SK-N-SH (cell line): ENCODE results near the gene EXOC4. TPM values are rescaled to one million over a fixed set of nuclear protein-coding genes. Genes with fewer than 3 reads are reported as not detected.

Source experiments
- CTCF ChIA-PET: fragments of 300-600, 350-600 bp; formaldehyde crosslinking; extraction: SDS; loops from one replicate; lab custom pipeline; 2021; lab: Yijun Ruan, JAX
- POLR2A ChIA-PET: fragments of 350-600 bp; sonication (Branson Sonifier 250); formaldehyde crosslinking; extraction: SDS; loops from one replicate; lab custom pipeline; 2020; ENCODE audit warnings: antibody characterized with exemption, inconsistent platforms; lab: Yijun Ruan, JAX
- DNase-seq: peaks from one replicate; pipeline ENCODE4 v3.0.0; 2012
- H2AFZ ChIP-seq: fragments of 200-600 bp; sonication (generic); 2 replicates; pipeline ENCODE4 v1.8.1; 2016; ENCODE audit warnings: antibody characterized with exemption, mild to moderate bottlenecking, low read depth
- H3F3A ChIP-seq: fragments of 200-600 bp; sonication (generic); replicated peaks from 2 replicates; pipeline ENCODE3; 2016; ENCODE audit warnings: antibody characterized with exemption, mild to moderate bottlenecking; ENCODE audit not compliant: insufficient read depth
- H3K27ac ChIP-seq, 2 experiments: fragments of 200-500 bp in 1 of 2; fragments of 200-600 bp in 1 of 2; sonication (Bioruptor generic) in 1 of 2; sonication (generic), shearing (Covaris generic) in 1 of 2; 2 replicates each; pipeline versions ENCODE4 v1.5.1 to v1.6.1; 2014 to 2016; ENCODE audit warnings: low read depth in 2 of 2, inconsistent platforms in 1 of 2, low read length in 1 of 2, mild to moderate bottlenecking in 1 of 2, mixed read lengths in 1 of 2
- H3K27me3 ChIP-seq: fragments of 200-600 bp; sonication (generic), shearing (Covaris generic); 2 replicates; pipeline ENCODE4 v1.6.1; 2016; ENCODE audit warnings: mixed run types; ENCODE audit not compliant: insufficient read depth
- H3K36me3 ChIP-seq, 2 experiments: fragments of 200-500 bp in 1 of 2; fragments of 200-600 bp in 1 of 2; sonication (Bioruptor generic) in 1 of 2; sonication (generic) in 1 of 2; replicated peaks in 1 of 2; 2 replicates each; pipeline versions ENCODE3 to v1.5.1; 2014 to 2016; ENCODE audit warnings: low read length in 1 of 2, mild to moderate bottlenecking in 1 of 2; ENCODE audit not compliant: insufficient read depth in 2 of 2, control insufficient read depth in 1 of 2
- H3K4me1 ChIP-seq, 2 experiments: fragments of 200-500 bp in 1 of 2; fragments of 200-600 bp in 1 of 2; sonication (Bioruptor generic) in 1 of 2; sonication (generic), shearing (Covaris generic) in 1 of 2; 2 replicates each; pipeline versions ENCODE4 v1.5.1 to v1.6.1; 2014 to 2016; ENCODE audit warnings: low read depth in 1 of 2, low read length in 1 of 2, mixed run types in 1 of 2; ENCODE audit not compliant: insufficient read depth in 2 of 2, control insufficient read depth in 1 of 2
- H3K4me2 ChIP-seq: fragments of 200-600 bp; sonication (generic), shearing (Covaris generic); 2 replicates; pipeline ENCODE4 v1.6.1; 2017; ENCODE audit warnings: mixed run types
- H3K4me3 ChIP-seq, 2 experiments: fragments of 200-500 bp in 1 of 2; fragments of 200-600 bp in 1 of 2; sonication (Bioruptor generic) in 1 of 2; sonication (generic), shearing (Covaris generic) in 1 of 2; 2 replicates each; pipeline versions ENCODE4 v1.5.1 to v1.8.1; 2014 to 2016; ENCODE audit warnings: low read depth in 2 of 2, inconsistent platforms in 1 of 2, low read length in 1 of 2, mild to moderate bottlenecking in 1 of 2, mixed read lengths in 1 of 2, moderate library complexity in 1 of 2
- H3K79me2 ChIP-seq: fragments of 200-600 bp; sonication (generic); 2 replicates; pipeline ENCODE4 v1.8.1; 2017; ENCODE audit warnings: mild to moderate bottlenecking; ENCODE audit not compliant: insufficient read depth
- H3K9ac ChIP-seq: fragments of 200-600 bp; sonication (generic); 2 replicates; pipeline ENCODE4 v1.6.1; 2017; ENCODE audit warnings: mixed run types
- H3K9me2 ChIP-seq: fragments of 200-600 bp; sonication (generic); 2 replicates; pipeline ENCODE4 v1.6.1; 2017; ENCODE audit warnings: mixed run types
- H3K9me3 ChIP-seq: fragments of 200-600 bp; sonication (generic); 2 replicates; pipeline ENCODE4 v1.6.1; 2017; ENCODE audit warnings: mixed run types, mild to moderate bottlenecking, moderate library complexity
- H4K20me1 ChIP-seq: fragments of 200-600 bp; sonication (generic); 2 replicates; pipeline ENCODE4 v1.6.1; 2017; ENCODE audit warnings: mild to moderate bottlenecking, mixed run types; ENCODE audit not compliant: insufficient read depth
- CHD2 ChIP-seq: fragments of 150-350 bp; IDR thresholded peaks from 2 replicates; pipeline ENCODE4 v1.6.1; 2018; ENCODE audit warnings: low read length; ENCODE audit not compliant: partially characterized antibody
- EZH2phosphoT487 ChIP-seq: fragments of 200-600 bp; sonication (generic); IDR thresholded peaks from 2 replicates; pipeline ENCODE4 v1.6.1; 2017; ENCODE audit warnings: low read depth, mixed run types, mild to moderate bottlenecking, antibody characterized with exemption, moderate library complexity, borderline replicate concordance
- FOSL2 ChIP-seq: IDR thresholded peaks from 2 replicates; pipeline ENCODE4 v1.4.0; 2012; ENCODE audit warnings: low read depth, mild to moderate bottlenecking, moderate library complexity, borderline replicate concordance
- MXI1 ChIP-seq: IDR thresholded peaks from 2 replicates; pipeline ENCODE4 v1.6.1; 2012; ENCODE audit warnings: mild to moderate bottlenecking, low read depth, low read length, improper control_type of control experiment
- REST ChIP-seq: IDR thresholded peaks from 2 replicates; pipeline ENCODE4 v1.6.1; 2012; ENCODE audit warnings: mild to moderate bottlenecking, low read depth, low read length, moderate library complexity
- RXRA ChIP-seq: IDR thresholded peaks from 2 replicates; pipeline ENCODE4 v1.4.0; 2012; ENCODE audit warnings: low read depth, mild to moderate bottlenecking, borderline replicate concordance
- SMC3 ChIP-seq: IDR thresholded peaks from 2 replicates; pipeline ENCODE4 v1.6.1; 2012; ENCODE audit warnings: low read depth, low read length, improper control_type of control experiment
- TAF1 ChIP-seq: IDR thresholded peaks from 2 replicates; pipeline ENCODE4 v1.6.1; 2012; ENCODE audit warnings: low read depth, mild to moderate bottlenecking, low read length, moderate library complexity, borderline replicate concordance
- TCF12 ChIP-seq: IDR thresholded peaks from 2 replicates; pipeline ENCODE4 v1.4.0; 2012
- TEAD4 ChIP-seq: IDR thresholded peaks from 2 replicates; pipeline ENCODE4 v1.4.0; 2012; ENCODE audit warnings: mild to moderate bottlenecking, borderline replicate concordance; ENCODE audit not compliant: insufficient read depth
- YY1 ChIP-seq: IDR thresholded peaks from 2 replicates; pipeline ENCODE4 v1.4.0; 2012; ENCODE audit warnings: low read depth, mild to moderate bottlenecking
- WGBS: methylation state at CpG from one replicate; pipeline ENCODE4 v1.1.6; 2017; ENCODE audit warnings: low lambda C conversion rate; 5-methylcytosine and 5-hydroxymethylcytosine counted together
- polyA plus RNA-seq, 3 experiments: library from polyadenylated mRNA; depleted of rRNA; stranded (reverse); fragments of >200 nt; gene quantifications; 2 replicates each; pipeline ENCODE4 v1.2.3, GENCODE V29; 2012

EXOC4 gene
- polyA plus RNA-seq, 1 of the 3 experiments (the other 2 are of a cell fraction) = 37.3 TPM

DNA sequence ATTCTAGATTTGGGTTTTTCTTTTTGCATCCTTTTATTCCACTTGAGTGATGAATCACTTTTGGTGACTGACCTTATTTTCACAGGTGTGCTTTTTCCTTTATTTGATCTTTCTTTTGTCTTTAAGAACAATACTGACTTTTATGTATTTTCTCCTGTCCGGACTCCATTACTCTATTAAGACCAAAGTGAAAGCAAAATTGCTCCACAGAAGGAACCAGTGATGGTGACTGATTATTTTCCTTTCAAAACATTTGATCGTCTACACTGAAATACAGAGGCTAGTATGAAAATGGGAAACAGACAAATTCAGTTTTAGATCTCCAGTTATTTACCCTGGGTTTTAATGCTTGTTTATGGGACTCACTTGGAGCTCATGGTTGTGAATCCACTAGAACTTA is 15.5 kb downstream of the EXOC4 start:
- Histone ChIP-seq H3K4me2 (no peak overlapping the region), H3K4me1 (peaks cover 0 to 2% of the 10 kb centered on the region in 2 experiments; a peak in 2 of 4 replicates), H3K4me3 (no peak overlapping the region), H3K9ac (no peak overlapping the region), H3K36me3 (peaks cover 4 to 8% of the 10 kb centered on the region in 2 experiments), H3K9me2 (no peaks in the 10 kb centered on the region), H4K20me1 (no peaks in the 10 kb centered on the region), H3K9me3 (no peaks in the 10 kb centered on the region), H3F3A (no peaks in the 10 kb centered on the region), H2AFZ (no peak overlapping the region), H3K27ac (no peak overlapping the region), H3K27me3 (no peaks in the 10 kb centered on the region), H3K79me2 (peaks cover 57% of the 10 kb centered on the region; the same call in 1 of the 2 replicates)
- ChIA-PET POLR2A (no interaction called here), CTCF (no interaction called here)
- TF ChIP-seq TCF12 = no peak
- TF ChIP-seq FOSL2 = no peak
- no peak for TF ChIP-seq SMC3
- no peak for TF ChIP-seq CHD2
- TF ChIP-seq MXI1 = no peak
- TF ChIP-seq TEAD4 = no peak
- TF ChIP-seq YY1 = no peak
- TF ChIP-seq RXRA = no peak
- no peak for TF ChIP-seq TAF1
- WGBS = 97% methylated on average over 2 of the region's 2 CpGs
- no peak for DNase-seq

GRCh38 chr7:133272336-133272735 is 19.5 kb downstream of the EXOC4 start:
- no peaks in the 10 kb centered on the region for H3K27me3 ChIP-seq
- H2AFZ ChIP-seq = no peak overlapping the region
- no peak for DNase-seq
- H4K20me1 ChIP-seq = no peaks in the 10 kb centered on the region
- peaks cover 14 to 28% of the 10 kb centered on the region in 2 experiments for H3K36me3 ChIP-seq
- H3K9me3 ChIP-seq = no peaks in the 10 kb centered on the region
- no peak overlapping the region for H3K4me3 ChIP-seq
- H3K9me2 ChIP-seq = no peaks in the 10 kb centered on the region
- no peak for TF ChIP-seq REST
- TF ChIP-seq MXI1 = no peak
- TF ChIP-seq TEAD4 = no peak
- no peak for TF ChIP-seq EZH2phosphoT487
- ChIA-PET CTCF (interaction anchor here (1.1 to 2.2 kb wide), 2 partner anchors 12 to 46 kb away, joined by 3 to 5 read pairs; no protein-coding TSS in a partner anchor), POLR2A (interaction anchor here (1.0 kb wide), 1 partner anchor 20 kb away, joined by 3 read pairs; the partner anchor contains the start of gene EXOC4)
- peaks cover 38% of the 10 kb centered on the region for H3K79me2 ChIP-seq
- H3K4me2 ChIP-seq = no peak overlapping the region
- no peaks in the 10 kb centered on the region; a peak in 2 of 4 replicates for H3K4me1 ChIP-seq
- H3K27ac ChIP-seq = no peak overlapping the region
- peaks cover 3% of the 10 kb centered on the region for H3F3A ChIP-seq
- H3K9ac ChIP-seq = no peak overlapping the region
- WGBS = 94% methylated on average over 2 of the region's 2 CpGs
